Gastrocnemius medialis (tissue), 4 donors: ENCODE measurements around the gene S100A7A. TPM values are rescaled to one million over a fixed set of nuclear protein-coding genes. Genes with fewer than 3 reads are reported as not detected.
"Not testable (repeated sequence)": the region's sequence is repeated elsewhere in the genome, so short reads cannot be mapped to it uniquely, and the experiment has no call there.

Experiments
- ATAC-seq, 2 donors: fragments of 150-250 bp; one replicate each; pipeline ENCODE4 v1.9.1; 2016
- DNase-seq, 2 donors: peaks; one replicate each; pipeline ENCODE4 v3.0.0-alpha.2; 2019
- H3K27ac ChIP-seq, 4 donors: fragments of 200-600 bp; sonication (generic); 1 replicate in 1 of 4; 2 replicates in 3 of 4; pipeline ENCODE4 v1.5.1; 2016 to 2018; ENCODE audit warnings: mild to moderate bottlenecking in 2 of 4, moderate library complexity in 1 of 4
- H3K27me3 ChIP-seq, 3 donors: fragments of 200-600 bp; sonication (generic) in 2 of 3; 1 replicate in 1 of 3; 2 replicates in 2 of 3; pipeline versions ENCODE4 v1.5.1 to v1.6.0; 2016 to 2019; ENCODE audit warnings: mild to moderate bottlenecking in 1 of 3, moderate library complexity in 1 of 3
- H3K36me3 ChIP-seq, 2 donors: fragments of 200-600 bp; sonication (generic) in 1 of 2; one replicate each; pipeline ENCODE4 v1.5.1; 2017 to 2018
- H3K4me1 ChIP-seq, 2 donors: fragments of 200-600 bp; sonication (generic) in 1 of 2; one replicate each; pipeline ENCODE4 v1.5.1; 2016 to 2017; ENCODE audit warnings: mild to moderate bottlenecking in 2 of 2
- H3K4me3 ChIP-seq, 4 donors: fragments of 200-600 bp; sonication (generic) in 3 of 4; 1 replicate in 1 of 4; 2 replicates in 3 of 4; pipeline ENCODE4 v1.5.1; 2016 to 2019; ENCODE audit warnings: mild to moderate bottlenecking in 2 of 4
- H3K9me3 ChIP-seq, 3 donors: fragments of 200-600 bp; sonication (generic) in 2 of 3; 1 replicate in 1 of 3; 2 replicates in 2 of 3; pipeline ENCODE4 v1.5.1; 2016 to 2019
- CTCF ChIP-seq, 5 experiments: fragments of 450-650 bp in 3 of 5; fragments of 200-600 bp in 2 of 5; sonication (generic) in 2 of 5; IDR thresholded peaks in 4 of 5; conservative IDR thresholded peaks in 1 of 5; 1 replicate in 4 of 5; 2 replicates in 1 of 5; pipeline ENCODE4 v1.5.1; 2016 to 2019; ENCODE audit warnings: antibody characterized with exemption in 5 of 5, mild to moderate bottlenecking in 3 of 5, moderate library complexity in 3 of 5
- POLR2A ChIP-seq, 2 donors: fragments of 450-650 bp; IDR thresholded peaks; one replicate each; pipeline ENCODE4 v1.6.1; 2017; ENCODE audit warnings: antibody characterized with exemption in 2 of 2, mild to moderate bottlenecking in 2 of 2, moderate library complexity in 2 of 2
- in situ Hi-C, 4 donors: fragments of 200-750 bp; cut with MboI; loops; one replicate each; pipeline versions ENCODE4 v1.15.0 to v1.8.0; 2017; ENCODE audit warnings: low sequenced_read_pairs in 4 of 4
- intact Hi-C: fragments of 100-400 bp; cut with DNase I; formaldehyde crosslinking; loops from one replicate; pipeline ENCODE4 v1.15.1; 2023; ENCODE audit warnings: low total_unique reads
- total RNA-seq, 4 donors: library from RNA; depleted of rRNA; stranded (reverse); fragments of >200 nt; gene quantifications; one replicate each; pipeline versions ENCODE4 v1.1.0 to v1.2.3, GENCODE V29; 2016

The S100A7A gene
- total RNA-seq, 4 donors from 2014 or later = not detected

GRCh38 chr1:153447498-153448170 lies 31.3 kb downstream of the S100A7A start:
- Histone ChIP-seq H3K4me3 (no peak overlapping the region), H3K4me1 (no peaks in the 10 kb centered on the region), H3K27me3 (peaks cover 0 to 11% (median 8%) of the 10 kb centered on the region in 3 donors), H3K9me3 (no peaks in the 10 kb centered on the region), H3K27ac (no peak overlapping the region), H3K36me3 (no peaks in the 10 kb centered on the region)
- no peak for DNase-seq
- in situ Hi-C loops = no loop called here
- no peak for ATAC-seq
- TF ChIP-seq CTCF (IDR thresholded peaks at IDR 0.05 in 4 of 5, conservative IDR thresholded peaks at IDR 0.05 in 1 of 5) (no peak), POLR2A (IDR thresholded peaks at IDR 0.05) (no peak)
- intact Hi-C loops = no loop called here

GRCh38 chr1:153448851-153449250 lies 32.5 kb downstream of the S100A7A start:
- not testable (repeated sequence) for H3K9me3 ChIP-seq, H3K4me1 ChIP-seq

GRCh38 chr1:153456396-153456795 lies 40.1 kb downstream of the S100A7A start:
- TF ChIP-seq CTCF (IDR thresholded peaks at IDR 0.05 in 4 of 5, conservative IDR thresholded peaks at IDR 0.05 in 1 of 5) = no peak
- TF ChIP-seq POLR2A (IDR thresholded peaks at IDR 0.05) = no peak
- DNase-seq = no peak
- H3K27ac ChIP-seq = no peak overlapping the region
- no peaks in the 10 kb centered on the region for H3K36me3 ChIP-seq
- in situ Hi-C loops (no loop called here), intact Hi-C loops (no loop called here)
- H3K27me3 ChIP-seq = peaks cover 0 to 3% (median 0%) of the 10 kb centered on the region in 3 donors
- no peak overlapping the region for H3K4me3 ChIP-seq
- H3K9me3 ChIP-seq = no peaks in the 10 kb centered on the region
- H3K4me1 ChIP-seq = no peaks in the 10 kb centered on the region
- ATAC-seq = no peak

More at GRCh38 chr1:153448851-153449250, 32.5 kb downstream of the S100A7A start:
- H3K36me3 ChIP-seq, H3K4me3 ChIP-seq, in situ Hi-C loops, H3K27ac ChIP-seq, ATAC-seq, intact Hi-C loops, DNase-seq: not testable (repeated sequence)
- H3K27me3 ChIP-seq = peaks cover 0 to 11% (median 3%) of the 10 kb centered on the region in 3 donors

GRCh38 chr1:153459655-153460054 lies 43.3 kb downstream of the S100A7A start:
- intact Hi-C loops (no loop called here), in situ Hi-C loops (no loop called here)
- H3K4me1 ChIP-seq = no peaks in the 10 kb centered on the region
- no peaks in the 10 kb centered on the region for H3K9me3 ChIP-seq
- no peaks in the 10 kb centered on the region for H3K36me3 ChIP-seq
- no peak overlapping the region for H3K27ac ChIP-seq
- H3K4me3 ChIP-seq = no peak overlapping the region
- no peak for DNase-seq
- peaks cover 0 to 4% (median 3%) of the 10 kb centered on the region in 3 donors for H3K27me3 ChIP-seq
- no peak for ATAC-seq
- no peak for TF ChIP-seq CTCF (IDR thresholded peaks at IDR 0.05 in 4 of 5, conservative IDR thresholded peaks at IDR 0.05 in 1 of 5)
- no peak for TF ChIP-seq POLR2A (IDR thresholded peaks at IDR 0.05)

- no peaks in the 10 kb centered on the region for H3K9me3 ChIP-seq
- no peak for ATAC-seq
- no peak for DNase-seq
- H3K4me1 ChIP-seq = no peaks in the 10 kb centered on the region
- H3K4me3 ChIP-seq = no peak within 1 kb of the TSS
- in situ Hi-C loops (no loop called here), intact Hi-C loops (no loop called here)
- H3K27ac ChIP-seq = no peak within 1 kb of the TSS
- peaks cover 0 to 4% (median 3%) of the 10 kb centered on the region in 3 donors for H3K27me3 ChIP-seq
- TF ChIP-seq CTCF (IDR thresholded peaks at IDR 0.05 in 4 of 5, conservative IDR thresholded peaks at IDR 0.05 in 1 of 5) (no peak), POLR2A (IDR thresholded peaks at IDR 0.05) (no peak)
- no peaks in the 10 kb centered on the region for H3K36me3 ChIP-seq
Observed at GRCh38 chr1:153460551-153460950, 44.2 kb downstream of the S100A7A start, which contains the start of gene S100A7. Gene S100A7 (minus strand): TSS chr1:153460651. CDS start chr1:153459013, 1,638 bp downstream.

GRCh38 chr1:153462741-153463140 lies 46.4 kb downstream of the S100A7A start:
- in situ Hi-C loops, H3K9me3 ChIP-seq, ATAC-seq, H3K27ac ChIP-seq, H3K4me1 ChIP-seq, DNase-seq, H3K4me3 ChIP-seq, H3K36me3 ChIP-seq, intact Hi-C loops, H3K27me3 ChIP-seq: not testable (repeated sequence)
